ENCODE results near the gene TATDN3. TPM values are rescaled to one million over a fixed set of nuclear protein-coding genes. Genes with fewer than 3 reads are reported as not detected.

TATDN3 gene
- total and polyA plus RNA-seq, 2 of the 4 experiments (the other 2 are of a cell fraction) = 4.9 to 12.0 TPM

DNA sequence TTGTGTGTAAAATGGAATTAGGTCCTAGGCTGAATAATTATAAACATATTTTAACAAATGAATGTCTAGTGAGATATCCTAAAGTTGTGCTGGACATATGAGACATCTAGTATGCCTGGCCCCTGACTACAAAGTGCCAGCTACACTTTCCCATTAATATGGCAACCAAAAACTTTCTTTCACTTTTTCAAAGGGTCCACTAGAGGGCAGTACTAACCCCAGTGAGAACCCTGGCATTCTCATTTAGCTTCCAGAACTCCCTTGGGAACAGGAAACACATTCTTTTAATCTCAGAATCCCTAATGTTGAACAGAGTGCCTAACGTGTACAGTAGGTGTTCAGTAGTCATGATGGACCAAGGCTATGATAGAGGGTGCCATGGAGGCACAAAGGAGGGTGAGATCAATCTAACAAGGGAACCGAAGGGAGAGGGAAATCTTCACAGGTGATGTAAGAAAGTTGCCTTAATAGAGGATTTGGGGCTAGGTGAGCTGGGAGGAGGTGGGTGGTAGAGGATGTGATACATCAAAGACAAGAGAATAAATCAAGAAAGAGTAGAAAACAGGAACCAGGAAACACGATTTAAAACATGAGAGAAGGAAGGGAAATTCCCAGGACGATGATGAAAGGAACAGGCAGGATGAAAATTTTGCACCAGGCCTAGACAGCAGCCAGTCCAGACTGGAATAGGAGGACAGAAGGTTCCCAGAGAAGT lies 41.7 kb upstream of the TATDN3 start:
- peak overlapping the region; percentile 16; the same call in 1 of the 3 replicates for H2BK15ac ChIP-seq (ENCODE audit: low read depth, low read length)
- peak overlapping the region; percentile 57 for H2BK5ac ChIP-seq (ENCODE audit: low read depth, low read length, poor library complexity, severe bottlenecking)
- H4K20me1 ChIP-seq (ENCODE audit: insufficient read depth, low read length) = no peaks in the 10 kb centered on the region; the same call in 1 of the 2 replicates
- H3K23ac ChIP-seq (ENCODE audit: low read depth, low read length) = no peak overlapping the region
- no TSS peak for BruUV-seq (replicated peaks)
- dilution Hi-C loops (cut with HindIII; ENCODE audit: low sequenced_read_pairs, unreplicated experiment) = no loop called here
- ChIA-PET CTCF (interaction anchor here (0.6 to 2.0 kb wide), 16 partner anchors 9 to 245 kb away, joined by 3 to 13 read pairs (median 4); partner anchors contain the start of gene BATF3), POLR2A (ENCODE audit: unreplicated experiment) (interaction anchor here (0.9 kb wide), 1 partner anchor 142 kb away, joined by 3 read pairs; the partner anchor contains the start of gene ATF3)
- no peaks in the 10 kb centered on the region for H3K9me3 ChIP-seq (ENCODE audit: control insufficient read depth, insufficient read depth, low read length)
- H3K4ac ChIP-seq (ENCODE audit: low read depth, low read length) = peak overlapping the region; percentile 19; the same call in 1 of the 2 replicates
- peak overlapping the region; percentile 76 for H3K14ac ChIP-seq (replicated peaks; ENCODE audit: low read depth, low read length)
- H3K4me3 ChIP-seq (ENCODE audit: insufficient read depth, low read depth, low read length) = no peak overlapping the region
- peak overlapping the region; percentile 78; the same call in 1 of the 2 replicates for H3K27ac ChIP-seq (ENCODE audit: insufficient read depth, low read length)
- H3K27me3 ChIP-seq (ENCODE audit: control insufficient read depth, insufficient read depth, low read length) = no peaks in the 10 kb centered on the region
- ATAC-seq (ENCODE audit: low read depth) (peak; percentile 85), DNase-seq (peak; percentile 79)
- no peaks in the 10 kb centered on the region for H3K36me3 ChIP-seq (ENCODE audit: control insufficient read depth, insufficient read depth, low read length)
- intact Hi-C loops (cut with micrococcal nuclease) = loop anchor here (1.0 to 10.0 kb wide), 3 partner anchors 85 to 275 kb away; no protein-coding TSS in a partner anchor
- in situ Hi-C loops (cut with MboI; ENCODE audit: low sequenced_read_pairs) = no loop called here
- H4K8ac ChIP-seq (ENCODE audit: low read depth in 2 of 2, low read length in 2 of 2) = peak overlapping the region in 1 of 2 experiments; percentile 70; a peak in 2 of 4 replicates
- peak overlapping the region; percentile 87 for H3K18ac ChIP-seq (ENCODE audit: low read depth, low read length)
- WGBS, 2 experiments (ENCODE audit: extremely low coverage in 2 of 2, insufficient read length in 1 of 2) = 57% methylated on average over 2 of the region's 4 CpGs; no CpG with 5 or more reads in 1 of the 2 experiments
- peak overlapping the region; percentile 73 for H3K4me2 ChIP-seq (ENCODE audit: low read depth, low read length)
- peak overlapping the region; percentile 95 for H2AK5ac ChIP-seq (ENCODE audit: low read depth, low read length)
- H2BK120ac ChIP-seq (ENCODE audit: low read depth, low read length) = peak overlapping the region; percentile 6; the same call in 1 of the 2 replicates
- peaks cover 6 to 15% of the 10 kb centered on the region in 2 experiments; a peak in 3 of 4 replicates for H3K79me1 ChIP-seq (ENCODE audit: low read depth in 1 of 2, low read length in 2 of 2)
- 0 out of 2 replicates have a peak overlapping the region, but pooled peaks have one; percentile 48 for H3K9ac ChIP-seq (ENCODE audit: low read depth, low read length)
- peak overlapping the region; percentile 57 for H2BK20ac ChIP-seq (ENCODE audit: low read depth, low read length)
- peaks cover 4% of the 10 kb centered on the region; the same call in 1 of the 2 replicates for H3K9me1 ChIP-seq (ENCODE audit: insufficient read depth, low read length)
- H4K5ac ChIP-seq (ENCODE audit: low read depth, low read length) = peak overlapping the region; percentile 86
- TF ChIP-seq RCOR1 (IDR thresholded peaks at IDR 0.05; ENCODE audit: insufficient replicate concordance, low read length) (no peak), SMC3 (IDR thresholded peaks at IDR 0.05; ENCODE audit: low read depth, low read length) (peak; percentile 67), RAD21 (IDR thresholded peaks at IDR 0.05; ENCODE audit: low read length) (peak; percentile 60)
- TF ChIP-seq, protein P1, sequence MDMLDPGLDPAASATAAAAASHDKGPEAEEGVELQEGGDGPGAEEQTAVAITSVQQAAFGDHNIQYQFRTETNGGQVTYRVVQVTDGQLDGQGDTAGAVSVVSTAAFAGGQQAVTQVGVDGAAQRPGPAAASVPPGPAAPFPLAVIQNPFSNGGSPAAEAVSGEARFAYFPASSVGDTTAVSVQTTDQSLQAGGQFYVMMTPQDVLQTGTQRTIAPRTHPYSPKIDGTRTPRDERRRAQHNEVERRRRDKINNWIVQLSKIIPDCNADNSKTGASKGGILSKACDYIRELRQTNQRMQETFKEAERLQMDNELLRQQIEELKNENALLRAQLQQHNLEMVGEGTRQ (IDR thresholded peaks at IDR 0.05; ENCODE audit: low read depth, low read length) = no peak
- TF ChIP-seq, protein P2, sequence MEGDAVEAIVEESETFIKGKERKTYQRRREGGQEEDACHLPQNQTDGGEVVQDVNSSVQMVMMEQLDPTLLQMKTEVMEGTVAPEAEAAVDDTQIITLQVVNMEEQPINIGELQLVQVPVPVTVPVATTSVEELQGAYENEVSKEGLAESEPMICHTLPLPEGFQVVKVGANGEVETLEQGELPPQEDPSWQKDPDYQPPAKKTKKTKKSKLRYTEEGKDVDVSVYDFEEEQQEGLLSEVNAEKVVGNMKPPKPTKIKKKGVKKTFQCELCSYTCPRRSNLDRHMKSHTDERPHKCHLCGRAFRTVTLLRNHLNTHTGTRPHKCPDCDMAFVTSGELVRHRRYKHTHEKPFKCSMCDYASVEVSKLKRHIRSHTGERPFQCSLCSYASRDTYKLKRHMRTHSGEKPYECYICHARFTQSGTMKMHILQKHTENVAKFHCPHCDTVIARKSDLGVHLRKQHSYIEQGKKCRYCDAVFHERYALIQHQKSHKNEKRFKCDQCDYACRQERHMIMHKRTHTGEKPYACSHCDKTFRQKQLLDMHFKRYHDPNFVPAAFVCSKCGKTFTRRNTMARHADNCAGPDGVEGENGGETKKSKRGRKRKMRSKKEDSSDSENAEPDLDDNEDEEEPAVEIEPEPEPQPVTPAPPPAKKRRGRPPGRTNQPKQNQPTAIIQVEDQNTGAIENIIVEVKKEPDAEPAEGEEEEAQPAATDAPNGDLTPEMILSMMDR (conservative IDR thresholded peaks at IDR 0.05; ENCODE audit: low read depth, low read length) = peak; percentile 73
- H3K56ac ChIP-seq (ENCODE audit: extremely low read depth, insufficient read depth, low read length) = no peak overlapping the region; the same call in 1 of the 2 replicates
- H2AK9ac ChIP-seq (replicated peaks; ENCODE audit: low read depth, low read length, poor library complexity) = no peak overlapping the region
- H3K4me1 ChIP-seq (ENCODE audit: control insufficient read depth, insufficient read depth, low read length) = peaks cover 8% of the 10 kb centered on the region
- H4K91ac ChIP-seq (ENCODE audit: insufficient read depth, low read depth, low read length) = no peak overlapping the region
- peak overlapping the region; percentile 70 for H2AFZ ChIP-seq (replicated peaks; ENCODE audit: low read length, poor library complexity)

All from IMR-90 (cell line).